HepG2 (cell line): Measurements from ENCODE around the gene HEYL. TPM values are rescaled to one million over a fixed set of nuclear protein-coding genes. Genes with fewer than 3 reads are reported as not detected.
A peak's percentile ranks its signal among the peaks of the same experiment; 100 is the strongest.

ENCODE experiments used
- ATAC-seq: fragments of 200-7000 bp; cut with Tn5 transposase; 3 replicates; pipeline ENCODE4 v1.9.1; 2020; ENCODE audit warnings: mild to moderate bottlenecking, moderate library complexity
- BruUV-seq: library from RNA; stranded (reverse); fragments of 400-500 nt; replicated peaks from 2 replicates; lab custom pipeline; 2021; lab: Mats Ljungman, UMichigan
- CTCF ChIA-PET: fragments of 300-600 bp; formaldehyde crosslinking; extraction: SDS; loops from one replicate; lab custom pipeline; 2021; ENCODE audit warnings: low total read pairs, inconsistent platforms, low intra/inter-chr PET ratio; lab: Yijun Ruan, JAX
- POLR2A ChIA-PET: fragments of 350-600 bp; sonication (Branson Sonifier 250); formaldehyde crosslinking; loops from one replicate; lab custom pipeline; 2020; ENCODE audit warnings: antibody characterized with exemption, inconsistent platforms; lab: Yijun Ruan, JAX
- DNase-seq: peaks from one replicate; pipeline ENCODE4 v3.0.0-alpha.2; 2015; ENCODE audit warnings: low spot score
- FAIRE-seq: peaks from 3 replicates; lab custom pipeline; 2011; peaks lifted over from hg19 to GRCh38; lab: Jason Lieb, UNC
- H2AFZ ChIP-seq: one replicate; pipeline ENCODE4 v1.6.1; 2011; ENCODE audit warnings: low read length, inconsistent platforms
- H3K27ac ChIP-seq: fragments of 300-600 bp; 3 replicates; pipeline ENCODE4 v1.8.0; 2011; ENCODE audit warnings: mixed run types, mild to moderate bottlenecking, mixed read lengths, low read length, inconsistent platforms; ENCODE audit not compliant: insufficient read depth; ENCODE audit errors: extremely low read length
- H3K27me3 ChIP-seq, 2 experiments: fragments of 200-600 bp in 1 of 2; 2 replicates in 1 of 2; 3 replicates in 1 of 2; pipeline versions ENCODE4 v1.6.0 to v1.8.0; 2011; ENCODE audit warnings: low read length in 2 of 2, mild to moderate bottlenecking in 2 of 2, moderate library complexity in 2 of 2, inconsistent platforms in 1 of 2; ENCODE audit not compliant: insufficient read depth in 2 of 2, control insufficient read depth in 1 of 2
- H3K36me3 ChIP-seq, 2 experiments: fragments of 200-600 bp in 1 of 2; replicated peaks in 1 of 2; 2 replicates in 1 of 2; 3 replicates in 1 of 2; pipeline versions ENCODE4 v1.5.1 to v1.8.0; 2011; ENCODE audit warnings: low read length in 2 of 2, inconsistent platforms in 1 of 2; ENCODE audit not compliant: insufficient read depth in 2 of 2, control insufficient read depth in 1 of 2
- H3K4me1 ChIP-seq: 2 replicates; pipeline ENCODE4 v1.5.1; 2012; ENCODE audit warnings: low read length, inconsistent platforms; ENCODE audit not compliant: insufficient read depth
- H3K4me2 ChIP-seq: 2 replicates; pipeline ENCODE4 v1.6.0; 2011; ENCODE audit warnings: low read depth, low read length, inconsistent platforms
- H3K4me3 ChIP-seq, 3 experiments: fragments of 200-600 bp in 1 of 3; sonication (generic), shearing (Covaris generic) in 1 of 3; replicated peaks in 1 of 3; 2 replicates each; pipeline ENCODE4 v1.5.1; 2011 to 2016; ENCODE audit warnings: low read length in 3 of 3, inconsistent platforms in 2 of 3, low read depth in 2 of 3, mild to moderate bottlenecking in 2 of 3, control low read depth in 1 of 3, mixed read lengths in 1 of 3; ENCODE audit not compliant: insufficient read depth in 1 of 3
- H3K79me2 ChIP-seq: one replicate; pipeline ENCODE4 v1.6.1; 2011; ENCODE audit warnings: low read length, inconsistent platforms; ENCODE audit not compliant: insufficient read depth
- H3K9ac ChIP-seq: 2 replicates; pipeline ENCODE4 v1.6.0; 2011; ENCODE audit warnings: mild to moderate bottlenecking, low read depth, low read length, inconsistent platforms; ENCODE audit not compliant: insufficient read depth
- H3K9me3 ChIP-seq: 2 replicates; pipeline ENCODE4 v1.5.1; 2012; ENCODE audit warnings: mild to moderate bottlenecking, low read length
- H4K20me1 ChIP-seq: 2 replicates; pipeline ENCODE4 v1.6.0; 2011; ENCODE audit warnings: inconsistent platforms, mild to moderate bottlenecking, low read length, moderate library complexity; ENCODE audit not compliant: insufficient read depth
- ATF6 ChIP-seq: sonication (generic); formaldehyde crosslinking; conservative IDR thresholded peaks from 2 replicates; pipeline ENCODE4 v1.4.0; 2020; ENCODE audit warnings: missing genetic modification reagents
- GABPB1 ChIP-seq: IDR thresholded peaks from 2 replicates; pipeline ENCODE4 v1.6.1; 2016; ENCODE audit warnings: mild to moderate bottlenecking, missing genetic modification reagents, moderate library complexity, missing compliant biosample characterization
- GATAD2A ChIP-seq: IDR thresholded peaks from 2 replicates; pipeline ENCODE4 v1.6.1; 2016
- KAT8 ChIP-seq: IDR thresholded peaks from 2 replicates; pipeline ENCODE4 v1.6.1; 2016; ENCODE audit warnings: missing genetic modification reagents, missing compliant biosample characterization
- MIER3 ChIP-seq: IDR thresholded peaks from 2 replicates; pipeline ENCODE4 v1.6.1; 2016; ENCODE audit warnings: missing compliant biosample characterization, borderline replicate concordance
- PATZ1 ChIP-seq: sonication (generic); formaldehyde crosslinking; IDR thresholded peaks from 2 replicates; pipeline ENCODE4 v1.4.0; 2020; ENCODE audit warnings: missing genetic modification reagents
- PITX1 ChIP-seq: sonication (generic); formaldehyde crosslinking; IDR thresholded peaks from 2 replicates; pipeline ENCODE4 v1.5.1; 2020; ENCODE audit warnings: mild to moderate bottlenecking, missing genetic modification reagents
- REPIN1 ChIP-seq: sonication (generic); formaldehyde crosslinking; IDR thresholded peaks from 2 replicates; pipeline ENCODE4 v1.8.0; 2022; ENCODE audit warnings: missing genetic modification reagents, low read depth, mild to moderate bottlenecking, borderline replicate concordance
- SOX5 ChIP-seq: IDR thresholded peaks from 2 replicates; pipeline ENCODE4 v1.6.1; 2016; ENCODE audit warnings: borderline replicate concordance
- YY1 ChIP-seq: IDR thresholded peaks from 2 replicates; pipeline ENCODE4 v1.6.1; 2011; ENCODE audit warnings: low read length, low read depth, moderate library complexity, mild to moderate bottlenecking; ENCODE audit not compliant: insufficient read depth, insufficient replicate concordance
- ZFX ChIP-seq: sonication (generic); formaldehyde crosslinking; IDR thresholded peaks from 2 replicates; pipeline ENCODE4 v1.4.0; 2020; ENCODE audit warnings: mild to moderate bottlenecking, low read depth, missing genetic modification reagents, moderate library complexity
- ZFY ChIP-seq: sonication (generic); formaldehyde crosslinking; IDR thresholded peaks from 2 replicates; pipeline ENCODE4 v1.4.0; 2020; ENCODE audit warnings: missing genetic modification reagents
- ZNF263 ChIP-seq: sonication (generic); formaldehyde crosslinking; IDR thresholded peaks from 2 replicates; pipeline ENCODE4 v1.4.0; 2020; ENCODE audit warnings: missing genetic modification reagents
- ZNF644 ChIP-seq: IDR thresholded peaks from 2 replicates; pipeline ENCODE4 v1.6.1; 2016; ENCODE audit warnings: low read depth
- ZNF674 ChIP-seq: sonication (generic); formaldehyde crosslinking; IDR thresholded peaks from 2 replicates; pipeline ENCODE4 v1.5.0; 2020; ENCODE audit warnings: low read depth, mild to moderate bottlenecking, missing genetic modification reagents
- ZNF788 ChIP-seq: sonication (generic); formaldehyde crosslinking; IDR thresholded peaks from 2 replicates; pipeline ENCODE4 v1.5.0; 2020; ENCODE audit warnings: mild to moderate bottlenecking, missing genetic modification reagents, borderline replicate concordance
- ZSCAN22 ChIP-seq: sonication (generic); formaldehyde crosslinking; IDR thresholded peaks from 2 replicates; pipeline ENCODE4 v1.4.0; 2020; ENCODE audit warnings: mild to moderate bottlenecking, missing genetic modification reagents
- WGBS: methylation state at CpG from one replicate; pipeline ENCODE4 v1.1.6; 2017; ENCODE audit warnings: low lambda C conversion rate; 5-methylcytosine and 5-hydroxymethylcytosine counted together
- in situ Hi-C: cut with HindIII; loops from 2 replicates; pipeline ENCODE4 v1.10.0; 2017; ENCODE audit warnings: low pct_unique_long_range_greater_than_20kb; ENCODE audit not compliant: extremely low pct_ligation_motif_present
- intact Hi-C: fragments of 100-400 bp; cut with micrococcal nuclease; formaldehyde crosslinking; loops from one replicate; pipeline ENCODE4 v1.10.0; 2022; ENCODE audit not compliant: unreplicated experiment
- polyA plus RNA-seq, 8 experiments: library from polyadenylated mRNA; depleted of rRNA in 3 of 8; stranded (reverse) in 7 of 8; unstranded in 1 of 8; fragments of >200 nt; fragmentation: Illumina TruSeq in 4 of 8; extraction: Trizol in 4 of 8; gene quantifications; 2 replicates each; pipeline versions ENCODE4 v1.2.1 to v1.2.3, GENCODE V29; 2011 to 2016; ENCODE audit warnings: low read depth in 4 of 8, missing spikeins in 1 of 8, mixed read lengths in 1 of 8; ENCODE audit not compliant: insufficient read depth in 1 of 8
- total RNA-seq, 5 experiments: library from RNA; depleted of rRNA; stranded (reverse); fragments of >200 nt; fragmentation: Illumina TruSeq; extraction: Trizol; gene quantifications; 2 replicates each; pipeline ENCODE4 v1.2.3, GENCODE V29; 2016; ENCODE audit warnings: low read depth in 1 of 5

The HEYL gene
- total and polyA plus RNA-seq, 2 of the 13 experiments (the other 11 are each of a cell fraction or from before 2014, with no cell fraction given) = 0.03 to 0.04 TPM

DNA sequence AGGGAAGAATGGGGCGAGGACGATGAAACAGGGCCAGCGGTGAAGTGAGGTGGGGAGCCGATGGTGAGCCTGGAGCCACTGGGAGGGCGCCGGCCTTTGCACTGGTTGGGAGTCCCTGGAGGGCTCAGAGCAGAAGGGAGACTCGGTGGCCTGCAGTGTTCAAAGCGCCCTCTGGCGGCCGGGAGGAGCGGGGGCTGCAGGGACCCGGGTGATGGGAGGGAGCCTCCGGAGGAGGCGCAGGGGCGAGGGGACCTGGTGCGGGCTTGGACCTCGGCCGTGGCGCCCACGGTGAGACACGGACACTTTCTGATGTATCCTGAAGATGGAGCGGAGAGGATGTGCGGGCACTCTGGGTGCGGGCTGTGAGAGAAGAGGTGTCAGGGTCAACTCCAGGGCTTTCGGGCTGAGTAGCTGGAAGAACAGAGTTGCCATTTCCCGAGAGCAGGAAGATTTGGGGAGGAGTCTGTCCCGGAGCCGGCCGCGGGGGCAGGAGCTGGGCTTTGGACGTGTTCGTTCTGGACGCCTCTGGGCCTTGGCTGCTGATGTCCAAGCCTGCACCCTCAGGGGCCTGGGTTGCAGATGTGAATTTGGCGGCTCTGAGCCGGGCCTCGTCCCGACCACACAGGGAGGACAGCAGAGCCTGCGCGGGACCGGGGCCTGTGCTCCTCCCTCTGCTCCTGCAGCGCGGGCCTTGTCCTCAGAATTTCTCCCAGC, 29.7 kb downstream of the HEYL start:
- POLR2A ChIA-PET = no interaction called here
- 17% methylated on average over 25 of the region's 42 CpGs for WGBS
- no peak overlapping the region for H2AFZ ChIP-seq
- H4K20me1 ChIP-seq = no peaks in the 10 kb centered on the region
- no peaks in the 10 kb centered on the region for H3K79me2 ChIP-seq
- H3K27ac ChIP-seq = no peak overlapping the region
- CTCF ChIA-PET = interaction anchor here (1.3 kb wide), 1 partner anchor 44 kb away, joined by 3 read pairs; no protein-coding TSS in a partner anchor
- no peaks in the 10 kb centered on the region for H3K36me3 ChIP-seq
- DNase-seq (peak; percentile 66), FAIRE-seq (peak; percentile 18), ATAC-seq (peak; percentile 98)
- H3K4me1 ChIP-seq = 0 out of 2 replicates have a peak, but pooled peaks cover 11% of the 10 kb centered on the region
- in situ Hi-C loops = loop anchor here (5.0 to 10.0 kb wide), 2 partner anchors 43 to 115 kb away; no protein-coding TSS in a partner anchor
- peak overlapping the region in 1 of 3 experiments; percentile 25; a peak in 1 of 6 replicates for H3K4me3 ChIP-seq
- no peak overlapping the region for H3K9ac ChIP-seq
- intact Hi-C loops = loop anchor here (5.0 kb wide), 1 partner anchor 108 kb away; no protein-coding TSS in a partner anchor
- no TSS peak for BruUV-seq
- H3K4me2 ChIP-seq = peak overlapping the region; percentile 22
- H3K27me3 ChIP-seq = no peaks in the 10 kb centered on the region; a peak in 1 of 5 replicates
- H3K9me3 ChIP-seq = no peaks in the 10 kb centered on the region
- TF ChIP-seq REPIN1 (CRISPR knock-in tag) (0 out of 2 replicates have a peak, but pooled peaks have one; percentile 21), ZFY (CRISPR knock-in tag) (0 out of 2 replicates have a peak, but pooled peaks have one; percentile 19), ATF6 (CRISPR knock-in tag) (no peak), ZFX (CRISPR knock-in tag) (peak; percentile 35; the same call in 1 of the 2 replicates), ZNF644 (CRISPR knock-in tag) (peak; percentile 42; the same call in 1 of the 2 replicates), ZNF788 (CRISPR knock-in tag) (0 out of 2 replicates have a peak, but pooled peaks have one; percentile 39), ZNF263 (CRISPR knock-in tag) (peak; percentile 35; the same call in 1 of the 2 replicates), GATAD2A (CRISPR knock-in tag) (peak; percentile 32; the same call in 1 of the 2 replicates), KAT8 (CRISPR knock-in tag) (peak; percentile 57; the same call in 1 of the 2 replicates), GABPB1 (CRISPR knock-in tag) (peak; percentile 65), PATZ1 (peak; percentile 69; the same call in 1 of the 2 replicates), ZNF674 (CRISPR knock-in tag) (no peak), MIER3 (no peak), PITX1 (CRISPR knock-in tag) (no peak), ZSCAN22 (CRISPR knock-in tag) (no peak), YY1 (peak; percentile 50), SOX5 (CRISPR knock-in tag) (0 out of 2 replicates have a peak, but pooled peaks have one; percentile 15)
